Measurements from ENCODE around the gene COL1A2.

Gene COL1A2

GRCh38 chr7:94471604-94472003, 76.9 kb downstream of the COL1A2 start:
- in situ Hi-C loops (cut with HindIII; ENCODE audit: low sequenced_read_pairs) = no loop called here

GRCh38 chr7:94472608-94473007, 77.9 kb downstream of the COL1A2 start:
- in situ Hi-C loops (cut with HindIII; ENCODE audit: low sequenced_read_pairs) = no loop called here

- in situ Hi-C loops (cut with HindIII; ENCODE audit: low sequenced_read_pairs) = no loop called here
Observed at GRCh38 chr7:94476251-94476840, 81.7 kb downstream of the COL1A2 start.

GRCh38 chr7:94477878-94478277, 83.2 kb downstream of the COL1A2 start:
- in situ Hi-C loops (cut with HindIII; ENCODE audit: low sequenced_read_pairs) = no loop called here

GRCh38 chr7:94478648-94479214, 84.0 kb downstream of the COL1A2 start:
- in situ Hi-C loops (cut with HindIII; ENCODE audit: low sequenced_read_pairs) = no loop called here
